Measurements from ENCODE around the gene ADD1. TPM values are rescaled to one million over a fixed set of nuclear protein-coding genes. Genes with fewer than 3 reads are reported as not detected.
A peak's percentile ranks its signal among the peaks of the same experiment; 100 is the strongest.

ADD1 gene
- total RNA-seq, 1 experiment from 2014 or later: 181 TPM

GRCh38 chr4:2795893-2796848, 47.5 kb upstream of the ADD1 start:
- Histone ChIP-seq H2AFZ (no peak overlapping the region), H3K9me2 (ENCODE audit: insufficient read depth) (no peaks in the 10 kb centered on the region), H3K79me2 (ENCODE audit: low read depth) (0 out of 2 replicates have a peak, but pooled peaks cover 5% of the 10 kb centered on the region), H3K4me1 (replicated peaks; ENCODE audit: insufficient read depth) (peaks cover 73% of the 10 kb centered on the region), H3K27me3 (ENCODE audit: insufficient read depth, low read depth) (no peaks in the 10 kb centered on the region), H3K27ac (peak overlapping the region; percentile 51), H3K36me3 (ENCODE audit: low read depth) (no peaks in the 10 kb centered on the region), H3K4me2 (peak overlapping the region; percentile 72), H3K4me3 (no peak overlapping the region), H3K9me3 (ENCODE audit: insufficient read depth, low read depth) (no peaks in the 10 kb centered on the region), H4K20me1 (ENCODE audit: insufficient read depth) (no peaks in the 10 kb centered on the region), H3F3A (ENCODE audit: insufficient read depth, low read depth) (peaks cover 25% of the 10 kb centered on the region; the same call in 1 of the 2 replicates)
- POLR2A ChIA-PET (ENCODE audit: unreplicated experiment): no interaction called here
- intact Hi-C loops (cut with micrococcal nuclease; ENCODE audit: unreplicated experiment): no loop called here
- BruUV-seq (replicated peaks): no TSS peak
- TF ChIP-seq EZH2 (IDR thresholded peaks at IDR 0.05; ENCODE audit: low read depth) (no peak), CTCF (conservative IDR thresholded peaks at IDR 0.05) (no peak)
- CTCF ChIA-PET: no interaction called here
- DNase-seq: peak; percentile 95 to 96

- peaks cover 81% of the 10 kb centered on the region for H3K4me1 ChIP-seq (replicated peaks; ENCODE audit: insufficient read depth)
- H2AFZ ChIP-seq: no peak overlapping the region
- H3K9me2 ChIP-seq (ENCODE audit: insufficient read depth): no peaks in the 10 kb centered on the region
These were observed 46.6 kb upstream of the ADD1 start for GRCh38 chr4:2796849-2797544.

More at GRCh38 chr4:2796849-2797544, 46.6 kb upstream of the ADD1 start:
- no peaks in the 10 kb centered on the region for H4K20me1 ChIP-seq (ENCODE audit: insufficient read depth)
- ChIA-PET POLR2A (ENCODE audit: unreplicated experiment) (interaction anchor here (0.5 kb wide), 1 partner anchor 764 kb away, joined by 9 read pairs; no protein-coding TSS in a partner anchor), CTCF (no interaction called here)
- no peaks in the 10 kb centered on the region for H3K9me3 ChIP-seq (ENCODE audit: insufficient read depth, low read depth)
- TF ChIP-seq EZH2 (IDR thresholded peaks at IDR 0.05; ENCODE audit: low read depth) (no peak), CTCF (conservative IDR thresholded peaks at IDR 0.05) (no peak)
- H3F3A ChIP-seq (ENCODE audit: insufficient read depth, low read depth): peaks cover 33% of the 10 kb centered on the region
- intact Hi-C loops (cut with micrococcal nuclease; ENCODE audit: unreplicated experiment): no loop called here
- H3K79me2 ChIP-seq (ENCODE audit: low read depth): peaks cover 5% of the 10 kb centered on the region; the same call in 1 of the 2 replicates
- no TSS peak for BruUV-seq (replicated peaks)
- DNase-seq: no peak
- peak overlapping the region; percentile 51 for H3K27ac ChIP-seq
- no peak overlapping the region for H3K4me3 ChIP-seq
- no peaks in the 10 kb centered on the region for H3K27me3 ChIP-seq (ENCODE audit: insufficient read depth, low read depth)
- H3K4me2 ChIP-seq: peak overlapping the region; percentile 72
- H3K36me3 ChIP-seq (ENCODE audit: low read depth): no peaks in the 10 kb centered on the region
